Skeletal muscle satellite cell (primary cell): Measurements from ENCODE around the gene TSPAN5.
"Not testable (repeated sequence)": the region's sequence is repeated elsewhere in the genome, so short reads cannot be mapped to it uniquely, and the experiment has no call there.

Experiments
- H3K27me3 ChIP-seq: 2 replicates; pipeline ENCODE4 v1.7.0; 2013; ENCODE audit warnings: low read length; ENCODE audit not compliant: control insufficient read depth, insufficient read depth
- H3K36me3 ChIP-seq: 2 replicates; pipeline ENCODE4 v1.7.0; 2013; ENCODE audit warnings: mild to moderate bottlenecking, control low read depth, low read length; ENCODE audit not compliant: insufficient read depth
- H3K4me1 ChIP-seq: 2 replicates; pipeline ENCODE4 v1.7.0; 2013; ENCODE audit warnings: low read length; ENCODE audit not compliant: control insufficient read depth, insufficient read depth
- H3K4me2 ChIP-seq: 2 replicates; pipeline ENCODE4 v1.7.0; 2013; ENCODE audit warnings: mild to moderate bottlenecking, low read length
- H3K4me3 ChIP-seq: 2 replicates; pipeline ENCODE4 v1.7.0; 2013; ENCODE audit warnings: low read length
- H3K9ac ChIP-seq: 2 replicates; pipeline ENCODE4 v1.7.0; 2013; ENCODE audit warnings: mild to moderate bottlenecking, low read depth, low read length, moderate library complexity
- H3K9me3 ChIP-seq: replicated peaks from 2 replicates; pipeline ENCODE4 v1.7.0; 2013; ENCODE audit warnings: mild to moderate bottlenecking, control low read depth, low read length

Gene TSPAN5

GRCh38 chr4:98476891-98477290, 181.5 kb downstream of the TSPAN5 start:
- Histone ChIP-seq H3K36me3 (peaks cover 50% of the 10 kb centered on the region), H3K27me3 (no peaks in the 10 kb centered on the region), H3K9me3 (no peaks in the 10 kb centered on the region), H3K4me3 (no peak overlapping the region), H3K4me2 (no peak overlapping the region), H3K9ac (no peak overlapping the region), H3K4me1 (peaks cover 43% of the 10 kb centered on the region)

GRCh38 chr4:98474408-98474844, 184.0 kb downstream of the TSPAN5 start:
- peaks cover 40% of the 10 kb centered on the region for H3K4me1 ChIP-seq
- peaks cover 57% of the 10 kb centered on the region for H3K36me3 ChIP-seq
- no peak overlapping the region for H3K9ac ChIP-seq
- no peaks in the 10 kb centered on the region for H3K27me3 ChIP-seq
- H3K4me3 ChIP-seq, result no peak overlapping the region
- no peaks in the 10 kb centered on the region for H3K9me3 ChIP-seq
- no peak overlapping the region for H3K4me2 ChIP-seq

- no peak overlapping the region for H3K4me3 ChIP-seq
- H3K4me2 ChIP-seq, result no peak overlapping the region
- no peak overlapping the region for H3K9ac ChIP-seq
- peaks cover 49% of the 10 kb centered on the region for H3K4me1 ChIP-seq
- peaks cover 47% of the 10 kb centered on the region for H3K36me3 ChIP-seq
- H3K27me3 ChIP-seq, result no peaks in the 10 kb centered on the region
- no peaks in the 10 kb centered on the region for H3K9me3 ChIP-seq
Observed at GRCh38 chr4:98473046-98473445, 185.4 kb downstream of the TSPAN5 start.

DNA sequence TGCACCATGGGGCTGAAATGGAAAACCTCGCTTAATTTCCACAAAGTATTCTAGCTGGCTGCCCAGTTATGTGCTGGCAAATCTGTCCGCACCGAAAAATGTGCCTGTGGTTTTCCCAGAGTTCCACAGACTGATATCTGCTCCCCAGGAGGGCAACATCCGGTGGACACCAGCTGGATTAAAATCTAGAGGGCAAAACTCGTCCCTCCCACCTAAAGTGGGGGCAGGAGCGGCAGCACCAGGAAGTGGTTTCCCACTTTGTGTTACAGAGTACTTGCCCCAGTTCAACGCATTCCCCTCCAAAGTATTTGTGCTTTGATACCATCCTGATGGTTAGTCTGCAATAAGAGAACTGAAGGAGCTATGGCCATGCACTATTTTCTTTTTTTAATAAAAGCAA, 187.6 kb downstream of the TSPAN5 start:
- Histone ChIP-seq H3K36me3 (peaks cover 32% of the 10 kb centered on the region), H3K9ac (no peak overlapping the region), H3K9me3 (no peaks in the 10 kb centered on the region), H3K27me3 (no peaks in the 10 kb centered on the region), H3K4me2 (peak overlapping the region; percentile 43), H3K4me1 (peaks cover 63% of the 10 kb centered on the region), H3K4me3 (peak overlapping the region; percentile 42)

GRCh38 chr4:98470366-98470765, 188.0 kb downstream of the TSPAN5 start:
- peak overlapping the region; percentile 43 for H3K4me2 ChIP-seq
- no peak overlapping the region for H3K9ac ChIP-seq
- peak overlapping the region; percentile 42 for H3K4me3 ChIP-seq
- H3K4me1 ChIP-seq, result peaks cover 63% of the 10 kb centered on the region
- H3K9me3 ChIP-seq, result no peaks in the 10 kb centered on the region
- no peaks in the 10 kb centered on the region for H3K27me3 ChIP-seq
- H3K36me3 ChIP-seq, result peaks cover 31% of the 10 kb centered on the region

DNA sequence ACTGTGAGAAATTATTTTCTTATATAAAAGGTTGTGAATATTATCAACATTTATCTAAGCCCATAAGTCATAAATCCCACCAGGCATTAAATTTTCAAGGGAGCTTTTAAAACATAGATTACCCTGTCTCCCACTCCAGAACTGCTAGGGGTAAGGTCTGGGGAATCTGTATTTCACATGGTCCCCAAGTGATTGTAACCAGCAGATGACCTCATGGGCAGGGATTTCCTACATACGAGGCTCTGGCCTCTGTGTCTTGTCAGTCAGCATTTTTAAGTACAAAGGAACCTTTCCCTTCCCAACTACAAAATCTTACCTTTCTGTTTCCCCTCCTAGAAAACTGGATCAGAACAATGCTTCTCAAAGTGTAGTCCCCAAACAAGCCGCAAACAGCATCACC, 188.6 kb downstream of the TSPAN5 start:
- H3K4me2 ChIP-seq, result no peak overlapping the region
- no peak overlapping the region for H3K4me3 ChIP-seq
- H3K4me1 ChIP-seq, result peaks cover 57% of the 10 kb centered on the region
- peaks cover 28% of the 10 kb centered on the region for H3K36me3 ChIP-seq
- no peaks in the 10 kb centered on the region for H3K27me3 ChIP-seq
- H3K9ac ChIP-seq, result no peak overlapping the region
- H3K9me3 ChIP-seq, result no peaks in the 10 kb centered on the region

DNA sequence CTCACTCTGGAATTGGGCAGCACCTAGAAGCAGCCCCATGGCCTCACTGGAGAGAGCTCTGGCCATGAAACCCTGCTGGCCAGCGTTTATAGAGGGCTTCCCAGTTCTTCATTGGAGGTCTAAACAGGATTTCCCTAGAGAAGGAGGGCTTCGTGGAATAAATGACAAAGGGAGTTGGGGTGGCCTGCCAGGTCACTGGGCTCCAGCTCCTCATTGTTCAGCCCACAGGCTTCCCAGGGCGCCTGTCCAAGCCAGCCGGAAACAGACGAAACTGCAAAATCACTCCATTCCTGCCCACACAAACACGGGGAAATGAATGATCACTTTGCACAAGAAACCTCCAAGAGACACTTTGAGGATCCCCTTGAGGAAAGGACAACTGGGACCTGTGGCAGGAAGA, 189.7 kb downstream of the TSPAN5 start:
- H3K4me2 ChIP-seq, result peak overlapping the region; percentile 30
- H3K9ac ChIP-seq, result peak overlapping the region; percentile 33
- H3K27me3 ChIP-seq, result no peaks in the 10 kb centered on the region
- H3K9me3 ChIP-seq, result no peaks in the 10 kb centered on the region
- H3K4me3 ChIP-seq, result no peak overlapping the region
- H3K36me3 ChIP-seq, result peaks cover 22% of the 10 kb centered on the region
- H3K4me1 ChIP-seq, result peaks cover 46% of the 10 kb centered on the region

DNA sequence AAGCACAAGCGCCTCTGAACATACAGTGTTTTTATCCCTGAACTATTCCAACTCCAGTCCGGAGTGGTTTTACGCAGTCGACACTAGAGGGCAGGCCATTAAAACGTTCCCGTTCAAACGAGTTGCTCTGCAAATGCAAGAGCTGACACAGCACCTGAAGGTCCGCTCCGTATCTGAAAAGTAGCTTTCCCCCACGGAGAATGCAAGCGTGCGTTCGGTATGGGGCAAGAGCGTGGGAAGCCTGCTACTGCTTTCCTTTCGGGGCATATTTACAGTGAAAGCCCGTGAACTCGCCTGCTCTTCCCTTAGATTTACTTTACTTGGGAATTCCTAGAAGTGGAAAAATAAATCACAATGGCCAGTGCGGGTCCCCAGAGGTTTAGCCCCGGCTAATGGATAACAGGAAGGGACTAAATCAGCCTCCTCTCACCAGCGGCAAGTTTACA, 190.8 kb downstream of the TSPAN5 start:
- peaks cover 45% of the 10 kb centered on the region for H3K4me1 ChIP-seq
- H3K9ac ChIP-seq, result peak overlapping the region; percentile 48
- H3K27me3 ChIP-seq, result no peaks in the 10 kb centered on the region
- H3K4me2 ChIP-seq, result peak overlapping the region; percentile 83
- H3K9me3 ChIP-seq, result no peaks in the 10 kb centered on the region
- H3K4me3 ChIP-seq, result peak overlapping the region; percentile 64
- H3K36me3 ChIP-seq, result peaks cover 21% of the 10 kb centered on the region

DNA sequence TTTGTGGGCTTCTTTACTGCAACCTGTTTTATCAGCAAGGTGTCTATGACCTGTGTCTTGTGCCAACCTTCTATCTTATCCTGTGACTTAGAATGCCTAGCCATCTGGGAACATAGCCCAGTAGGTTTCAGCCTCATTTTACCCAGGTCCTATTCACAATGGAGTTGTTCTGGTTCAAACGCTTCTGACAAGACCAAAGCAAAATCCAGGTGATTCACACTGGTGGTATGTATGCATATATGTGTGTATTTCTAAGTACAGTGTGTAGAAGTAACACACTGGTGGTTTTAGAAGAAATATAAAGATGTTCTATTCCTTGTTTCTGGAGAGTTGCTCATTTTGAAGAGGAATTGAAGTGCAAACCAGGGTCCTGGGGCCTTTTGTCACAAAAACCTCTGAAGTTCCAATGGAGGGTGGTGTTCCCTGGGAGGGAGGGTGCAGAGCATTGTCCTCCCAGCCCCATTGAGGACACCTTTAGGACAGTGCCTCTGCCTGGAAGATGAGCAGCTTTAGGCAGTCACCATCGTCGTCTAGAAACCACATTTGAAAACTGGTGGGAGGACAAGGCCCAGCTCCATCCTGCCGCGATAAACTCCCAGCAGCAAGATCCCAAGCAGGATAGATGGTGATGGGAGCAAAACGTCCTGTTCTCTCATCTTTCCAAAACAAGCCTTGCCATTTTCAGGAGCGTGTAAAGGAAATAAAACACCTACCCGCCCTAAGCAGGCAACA, 191.4 kb downstream of the TSPAN5 start:
- no peaks in the 10 kb centered on the region for H3K27me3 ChIP-seq
- H3K4me3 ChIP-seq, result no peak overlapping the region
- no peaks in the 10 kb centered on the region for H3K9me3 ChIP-seq
- H3K4me1 ChIP-seq, result peaks cover 45% of the 10 kb centered on the region
- H3K9ac ChIP-seq, result peak overlapping the region; percentile 2
- peaks cover 16% of the 10 kb centered on the region for H3K36me3 ChIP-seq
- H3K4me2 ChIP-seq, result no peak overlapping the region

GRCh38 chr4:98462487-98462886, 195.9 kb downstream of the TSPAN5 start:
- no peaks in the 10 kb centered on the region for H3K27me3 ChIP-seq
- peaks cover 9% of the 10 kb centered on the region for H3K4me1 ChIP-seq
- H3K4me3 ChIP-seq, result no peak overlapping the region
- no peaks in the 10 kb centered on the region for H3K9me3 ChIP-seq
- no peak overlapping the region for H3K9ac ChIP-seq
- H3K36me3 ChIP-seq, result no peaks in the 10 kb centered on the region
- no peak overlapping the region for H3K4me2 ChIP-seq

DNA sequence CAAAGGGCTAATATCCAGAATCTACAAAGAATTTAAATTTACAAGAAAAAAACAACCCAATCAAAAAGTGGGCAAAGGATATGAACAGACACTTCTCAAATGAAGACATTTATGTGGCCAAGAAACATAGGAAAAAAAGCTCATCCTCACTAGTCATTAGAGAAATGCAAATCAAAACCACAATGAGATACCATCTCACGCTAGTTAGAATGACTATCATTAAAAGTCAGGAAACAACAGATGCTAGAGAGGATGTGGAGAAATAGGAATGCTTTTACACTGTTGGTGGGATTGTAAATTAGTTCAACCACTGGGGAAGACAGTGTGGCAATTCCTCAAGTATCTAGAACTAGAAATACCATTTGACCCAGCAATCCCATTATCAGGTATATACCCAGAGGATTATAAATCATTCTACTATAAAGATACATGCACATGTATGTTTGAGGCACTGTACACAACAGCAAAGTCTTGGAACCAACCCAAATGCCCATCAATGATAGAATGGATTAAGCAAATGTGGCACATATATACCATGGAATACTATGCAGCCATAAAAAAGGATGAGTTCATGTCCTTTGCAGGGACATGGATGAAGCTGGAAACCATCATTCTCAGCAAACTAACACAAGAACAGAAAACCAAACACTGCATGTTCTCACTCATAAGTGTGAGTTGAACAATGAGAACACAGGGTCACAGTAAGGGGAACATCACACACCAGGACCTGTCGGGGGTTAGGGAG, 197.1 kb downstream of the TSPAN5 start:
- not testable (repeated sequence) for H3K9ac ChIP-seq, H3K9me3 ChIP-seq, H3K27me3 ChIP-seq, H3K4me1 ChIP-seq, H3K36me3 ChIP-seq, H3K4me3 ChIP-seq, H3K4me2 ChIP-seq
